ENCODE measurements around the gene KCNQ5.

GRCh38 chr6:73129653-73130443 is 508.0 kb downstream of the KCNQ5 start:
- TF ChIP-seq POLR2AphosphoS5 (IDR thresholded peaks at IDR 0.05; ENCODE audit: insufficient read depth in 1 of 2, low read depth in 1 of 2) (peak in 1 of 2 donors; percentile 13), CTCF (IDR thresholded peaks at IDR 0.05) (peak; percentile 51 to 71 (median 60))

Data from vagina (tissue), 2 donors.